ENCODE results near the gene ALDH4A1.
"Not testable (repeated sequence)": the region's sequence is repeated elsewhere in the genome, so short reads cannot be mapped to it uniquely, and the experiment has no call there.

The ALDH4A1 gene

DNA sequence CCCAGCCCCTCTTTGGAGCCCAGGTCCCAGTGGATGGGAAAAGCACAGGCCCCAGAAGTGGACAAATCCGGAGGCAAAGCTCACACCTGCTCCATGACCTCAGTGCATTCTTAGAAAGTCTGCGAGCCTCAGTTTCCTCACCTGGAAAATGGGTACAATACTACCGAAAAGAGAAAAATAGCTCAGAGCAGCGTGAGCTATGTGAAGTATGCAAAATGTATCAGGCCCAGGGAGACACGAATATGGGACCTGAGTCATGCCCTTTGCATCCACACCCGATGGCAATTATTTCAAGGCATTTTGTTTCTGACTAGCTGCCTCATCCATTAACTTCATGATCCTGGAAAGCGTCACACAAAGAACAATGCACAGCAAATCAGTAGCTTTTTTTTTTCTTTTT, 9.2 kb downstream of the ALDH4A1 start:
- no peak for DNase-seq

DNA sequence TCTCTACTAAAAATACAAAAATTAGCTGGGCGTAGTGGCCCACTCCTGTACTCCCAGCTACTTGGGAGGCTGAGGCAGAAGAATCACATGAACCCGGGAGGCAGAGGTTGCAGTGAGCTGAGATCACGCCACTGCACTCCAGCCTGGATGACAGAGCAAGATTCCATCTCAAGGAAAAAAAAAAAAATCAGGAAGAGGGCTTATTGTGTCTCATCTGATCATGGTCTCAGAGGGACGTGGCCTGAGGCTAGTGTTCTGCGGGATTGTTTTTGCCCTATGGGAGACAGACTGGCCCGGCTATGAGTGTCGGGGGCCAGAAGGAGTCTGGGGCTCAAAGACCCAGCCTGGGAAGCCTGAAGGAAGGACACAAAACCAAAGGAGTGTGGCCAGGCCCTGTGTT, 10.5 kb downstream of the ALDH4A1 start:
- not testable (repeated sequence) for DNase-seq

DNA sequence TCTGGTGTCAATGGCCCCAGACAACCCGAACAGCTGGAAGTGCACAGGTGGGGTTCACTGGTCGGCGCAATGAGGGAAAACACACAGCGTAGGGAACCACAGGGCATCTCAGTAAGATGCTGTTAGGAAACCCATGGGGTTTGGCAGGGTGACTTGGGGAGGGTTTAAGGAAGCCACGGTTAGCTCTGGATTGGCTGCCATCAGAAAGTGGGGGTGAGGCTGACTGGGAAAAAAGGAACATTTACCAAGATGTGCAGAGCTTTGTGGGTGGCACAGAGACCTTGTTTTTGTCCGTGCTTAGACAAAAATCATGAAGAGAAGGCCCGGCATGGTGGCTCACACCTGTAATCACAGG, 11.0 kb downstream of the ALDH4A1 start:
- DNase-seq = no peak

DNA sequence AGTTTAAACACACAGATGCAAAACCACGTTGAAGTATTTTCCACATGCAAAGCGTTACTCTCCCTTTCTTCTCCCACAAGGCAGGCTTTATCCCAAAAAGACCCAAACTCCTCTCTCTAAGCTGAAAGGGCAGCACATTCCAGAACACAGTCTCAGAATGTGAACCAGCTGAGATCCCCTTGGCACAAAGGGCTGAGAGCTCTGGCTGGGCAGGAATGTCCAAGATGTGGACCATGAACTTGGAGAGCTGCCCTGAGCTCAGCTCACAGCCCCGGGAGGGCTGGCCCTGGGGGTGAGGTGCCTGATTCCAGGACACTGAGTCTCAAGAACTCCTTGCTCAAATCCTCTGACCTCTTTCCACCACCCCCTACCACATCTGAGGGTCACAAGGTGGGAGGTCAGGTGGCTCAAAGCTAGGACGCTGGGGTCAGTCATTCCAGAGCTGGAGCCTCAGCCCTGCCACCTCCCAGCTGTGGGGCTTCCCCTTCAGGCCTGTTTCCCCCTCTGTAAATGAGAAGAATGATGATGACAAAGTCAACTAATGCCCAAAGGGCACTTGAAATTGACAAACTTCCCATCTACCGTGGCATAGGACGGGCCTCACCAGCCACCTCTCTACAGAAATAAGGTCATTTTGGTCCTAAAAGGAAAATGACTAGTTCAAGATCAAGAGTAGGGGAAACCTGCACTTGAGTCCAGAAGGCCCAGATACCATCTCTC, 11.5 kb downstream of the ALDH4A1 start:
- DNase-seq = no peak

DNA sequence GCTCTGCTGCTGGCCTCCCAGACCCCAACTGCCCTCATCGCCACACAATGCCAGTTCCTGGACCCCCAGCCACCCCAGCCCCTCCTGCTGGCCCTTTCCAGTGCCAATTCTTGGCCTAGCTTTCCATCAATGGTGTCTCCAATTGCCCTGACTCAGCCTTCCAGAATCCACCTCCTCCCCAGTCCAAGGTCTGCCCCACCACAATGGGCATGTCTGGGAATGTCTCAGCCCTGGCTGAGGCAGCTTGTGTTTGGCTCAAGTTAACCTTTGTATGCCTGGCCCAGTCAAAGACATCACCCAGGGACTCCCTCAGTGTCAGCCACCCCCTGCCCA, 16.4 kb downstream of the ALDH4A1 start:
- no peak for DNase-seq

DNA sequence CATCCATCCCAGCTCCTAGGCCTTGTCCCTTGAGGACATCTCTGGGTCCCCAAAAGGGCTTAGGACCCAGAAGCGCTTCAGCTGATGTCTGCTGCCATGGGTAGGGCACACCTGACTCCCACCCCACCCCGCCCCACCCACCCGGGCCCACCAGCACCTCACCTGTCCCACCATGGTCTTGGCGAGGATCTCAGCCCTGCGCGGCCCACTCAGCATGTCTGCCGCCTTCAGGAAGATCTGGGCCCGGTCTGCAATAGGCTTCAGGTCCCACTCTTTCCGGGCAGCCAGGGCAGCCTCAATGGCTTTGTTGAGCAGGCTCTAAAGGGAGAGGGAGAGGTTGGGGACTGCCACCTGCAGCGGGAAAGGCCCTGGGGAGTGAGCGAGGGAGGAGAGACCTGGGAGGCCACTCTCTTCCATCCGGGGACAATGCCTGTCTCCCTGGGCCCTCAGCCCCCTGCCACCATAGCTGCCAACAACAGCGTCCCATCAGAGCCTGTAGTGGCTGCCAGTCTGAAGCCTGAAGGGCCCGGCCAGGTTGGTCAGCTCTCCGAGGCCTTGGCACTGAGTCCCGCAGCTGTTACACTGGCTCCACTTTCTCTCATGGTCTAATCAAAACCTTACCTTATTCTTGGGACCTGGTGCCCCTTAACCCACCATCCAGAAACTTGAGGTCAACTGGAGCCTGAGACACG, 16.9 kb downstream of the ALDH4A1 start:
- DNase-seq = no peak

DNA sequence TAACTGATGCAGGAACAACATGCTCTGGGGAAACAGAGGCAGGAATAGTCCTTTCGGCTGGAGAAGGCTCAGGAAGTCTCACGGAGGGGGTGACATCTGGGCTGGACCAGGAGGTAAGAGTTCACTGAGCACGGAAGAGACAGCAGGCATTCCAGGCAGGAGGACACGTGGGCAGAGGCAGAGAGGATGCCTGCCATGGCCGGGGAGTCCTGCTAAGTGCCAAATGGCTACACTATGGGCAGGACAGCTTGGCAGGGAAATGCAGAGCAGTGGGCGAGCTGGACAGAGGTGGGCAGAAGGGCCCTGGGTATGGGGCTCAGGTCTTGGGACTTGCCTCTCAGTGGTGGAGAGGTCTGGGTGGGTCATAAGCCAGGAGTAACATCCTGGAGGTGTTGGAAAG, 17.6 kb downstream of the ALDH4A1 start:
- DNase-seq = no peak

DNA sequence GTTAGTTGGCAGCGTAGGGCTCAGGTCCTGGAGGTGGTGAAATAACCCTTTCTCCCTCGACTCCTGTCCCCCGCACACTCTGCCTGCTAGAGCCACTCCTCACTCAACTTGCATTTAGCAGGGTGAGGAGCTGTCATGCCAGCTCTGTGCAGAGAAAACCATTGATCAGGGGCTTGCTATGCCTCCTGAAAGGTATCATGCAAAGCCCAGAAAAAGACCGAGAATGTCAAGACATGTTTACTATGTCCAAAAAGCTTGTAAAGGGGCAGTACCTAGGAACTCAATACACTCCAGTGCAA, 18.0 kb downstream of the ALDH4A1 start:
- DNase-seq = no peak

DNA sequence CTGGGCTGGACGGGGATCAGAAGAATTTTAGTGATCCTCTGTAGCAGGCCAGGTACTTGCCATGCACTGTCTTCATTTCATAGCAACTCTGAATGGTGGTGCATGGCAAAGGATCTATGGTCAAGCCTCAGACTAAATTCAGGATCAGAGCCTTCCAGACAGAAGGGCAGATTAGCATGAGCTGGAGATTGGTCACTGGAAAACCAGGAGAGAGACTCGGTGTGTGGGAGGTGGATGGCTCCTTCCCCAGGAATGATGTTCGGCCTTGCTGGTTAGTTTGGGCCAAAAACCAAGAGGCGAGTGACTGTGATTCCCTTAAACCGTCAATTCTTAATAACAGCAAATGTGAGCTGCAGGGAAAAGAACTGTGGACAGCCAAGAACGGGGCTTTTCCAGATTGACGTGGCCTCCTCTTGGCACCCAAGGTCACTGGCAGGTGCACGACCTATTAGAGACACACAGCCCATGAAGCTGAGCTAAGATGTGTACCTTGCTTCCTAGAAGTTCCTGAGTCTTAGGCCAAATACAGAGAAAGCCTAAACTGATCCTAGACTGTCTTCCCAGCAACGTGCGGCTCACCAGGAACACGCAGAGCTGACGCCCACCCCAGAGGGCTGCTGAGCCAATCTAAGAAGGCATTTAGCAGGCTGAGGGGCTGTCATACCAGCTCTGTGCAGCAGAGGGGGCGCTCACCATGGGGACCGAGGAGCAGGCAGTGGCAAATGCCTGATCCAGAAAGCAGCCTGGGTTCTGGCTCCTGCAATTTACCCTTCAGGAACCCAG, 18.5 kb downstream of the ALDH4A1 start:
- peak; percentile 48 for DNase-seq

DNA sequence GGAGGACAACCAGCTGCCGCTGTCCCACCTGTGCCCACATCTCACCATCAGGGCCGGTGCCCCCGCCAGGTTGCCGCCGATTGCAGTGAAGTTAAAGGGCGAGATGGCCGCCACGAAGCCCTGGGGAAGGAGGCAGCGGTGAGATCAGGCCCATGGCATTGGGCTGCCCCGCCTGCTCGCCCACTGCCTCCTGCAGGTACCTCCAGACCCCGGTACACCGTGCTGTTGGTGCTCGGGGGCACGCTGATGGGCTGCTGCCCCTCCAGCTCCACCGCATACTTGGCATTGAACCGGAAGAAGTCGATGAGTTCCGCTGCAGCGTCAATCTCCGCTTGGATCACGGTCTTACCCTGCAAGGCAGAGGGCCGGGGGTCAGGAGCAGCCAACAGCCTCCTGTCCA, 19.3 kb downstream of the ALDH4A1 start:
- no peak for DNase-seq

DNA sequence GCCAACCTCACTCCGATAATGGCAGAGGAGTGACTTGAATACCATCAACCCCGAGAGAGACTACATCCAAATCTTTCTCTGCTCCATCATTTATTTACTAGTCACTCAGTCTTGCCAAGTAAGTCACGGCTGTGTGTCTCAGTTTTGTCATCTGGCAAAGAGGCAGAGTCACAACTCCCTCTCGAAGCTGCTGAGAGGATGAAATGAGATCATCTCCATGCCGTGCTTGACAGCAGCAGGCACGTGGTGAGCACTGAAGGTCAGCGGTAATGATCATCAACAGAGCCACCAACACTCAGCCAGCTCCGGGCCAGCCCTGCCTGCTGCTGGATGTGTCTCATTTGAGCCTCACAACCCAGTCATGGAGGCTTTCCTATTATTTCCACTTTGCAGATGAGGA, 19.9 kb downstream of the ALDH4A1 start:
- DNase-seq = no peak

DNA sequence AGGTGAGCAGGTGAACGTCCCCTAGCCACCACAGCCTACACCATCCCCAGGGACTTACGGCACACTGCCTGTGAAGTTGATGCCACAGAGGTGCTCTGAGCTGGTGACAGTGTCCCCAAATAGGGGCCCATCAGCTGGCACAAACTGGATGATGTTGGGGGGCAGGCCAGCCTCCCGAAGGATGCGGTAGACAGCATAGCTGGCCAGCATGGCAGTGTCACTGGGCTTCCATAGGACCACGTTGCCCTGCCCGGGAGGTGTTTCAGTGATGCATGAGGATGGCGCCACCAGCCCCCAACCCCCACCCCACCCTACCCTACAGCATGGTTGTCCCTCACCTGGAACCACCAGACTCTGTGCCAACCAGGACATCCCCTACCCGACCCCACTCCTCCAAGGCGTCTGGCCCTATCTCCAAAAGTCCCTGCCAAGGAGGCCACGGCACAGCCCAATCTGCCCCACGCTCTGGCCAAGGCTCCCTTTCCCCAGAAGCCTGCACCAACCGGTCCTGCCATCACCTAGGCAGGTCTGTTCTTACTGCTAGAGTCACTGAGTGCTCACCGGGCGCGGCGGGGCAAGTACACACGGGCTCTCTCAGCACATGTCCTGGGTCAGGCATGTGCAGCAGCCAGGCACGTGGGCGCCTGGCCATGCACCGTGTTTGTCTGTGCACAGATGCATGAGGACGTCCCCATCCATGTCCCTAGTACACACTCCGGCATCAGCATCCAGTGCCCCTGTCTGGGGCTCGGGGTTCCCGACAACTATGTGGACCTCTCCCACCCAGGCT, 20.5 kb downstream of the ALDH4A1 start:
- no peak for DNase-seq

DNA sequence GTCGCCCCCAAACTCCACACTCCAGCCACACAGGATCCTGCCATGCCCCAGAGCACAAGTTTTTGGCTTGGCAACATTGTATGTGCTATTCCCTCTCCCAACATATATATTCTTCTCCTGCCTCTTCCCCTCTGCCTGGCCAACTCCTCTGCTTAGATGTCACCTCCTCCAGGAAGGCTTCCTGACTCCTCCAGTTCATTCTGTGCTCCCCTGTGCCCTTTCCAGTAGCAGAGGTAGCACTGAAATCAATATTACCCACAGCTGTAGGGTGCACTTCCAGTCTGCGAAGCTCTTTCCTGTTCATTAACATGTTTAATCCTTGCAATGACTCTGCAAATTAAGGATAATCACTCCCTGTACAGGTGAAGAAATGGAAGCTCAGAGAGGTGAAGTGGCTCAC, 21.2 kb downstream of the ALDH4A1 start:
- DNase-seq = no peak

DNA sequence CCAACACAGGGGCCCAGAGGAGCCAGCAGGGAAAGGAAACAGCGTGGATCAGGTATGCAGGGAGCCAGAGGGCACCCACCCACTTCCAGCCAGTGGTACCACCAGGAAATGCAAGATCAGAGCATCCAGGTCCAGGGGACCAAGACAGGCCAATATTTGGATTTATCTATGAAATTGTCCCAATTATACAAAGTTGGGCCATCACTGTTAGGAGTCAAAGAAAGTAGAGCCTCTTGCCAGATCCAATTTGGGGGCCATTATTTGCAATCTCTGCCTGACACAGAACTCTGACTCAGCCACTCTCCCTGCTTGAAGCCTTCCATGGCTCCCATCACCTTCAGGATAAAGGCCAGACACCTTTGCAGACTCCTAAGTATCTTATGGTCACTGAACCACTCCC, 21.8 kb downstream of the ALDH4A1 start:
- DNase-seq = no peak

DNA sequence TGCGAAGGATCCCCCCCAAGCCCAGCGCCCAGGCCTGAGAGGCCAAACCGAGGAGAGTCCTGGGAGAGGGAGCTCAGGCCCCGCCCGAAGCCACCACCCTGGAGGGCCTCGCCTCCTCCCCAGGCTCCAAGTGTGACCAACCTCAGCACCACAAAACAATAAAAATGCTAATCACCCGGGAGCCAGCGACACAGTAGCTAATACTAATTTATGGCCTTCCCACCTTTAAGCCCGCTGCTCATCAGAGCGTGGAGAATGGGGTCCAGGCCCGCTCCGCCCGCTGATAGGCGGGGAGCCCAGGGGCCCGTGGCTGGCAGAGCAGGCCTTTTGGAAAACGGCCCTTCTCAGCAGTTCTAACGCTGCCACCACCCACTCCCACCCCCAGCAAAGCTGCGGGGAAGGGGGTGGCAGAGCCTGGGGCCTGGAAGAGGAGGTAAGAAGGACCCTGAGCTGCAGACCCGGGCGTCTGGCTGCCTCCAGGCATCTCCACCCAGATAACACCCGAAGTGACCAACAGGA, 22.5 kb downstream of the ALDH4A1 start:
- no peak for DNase-seq

DNA sequence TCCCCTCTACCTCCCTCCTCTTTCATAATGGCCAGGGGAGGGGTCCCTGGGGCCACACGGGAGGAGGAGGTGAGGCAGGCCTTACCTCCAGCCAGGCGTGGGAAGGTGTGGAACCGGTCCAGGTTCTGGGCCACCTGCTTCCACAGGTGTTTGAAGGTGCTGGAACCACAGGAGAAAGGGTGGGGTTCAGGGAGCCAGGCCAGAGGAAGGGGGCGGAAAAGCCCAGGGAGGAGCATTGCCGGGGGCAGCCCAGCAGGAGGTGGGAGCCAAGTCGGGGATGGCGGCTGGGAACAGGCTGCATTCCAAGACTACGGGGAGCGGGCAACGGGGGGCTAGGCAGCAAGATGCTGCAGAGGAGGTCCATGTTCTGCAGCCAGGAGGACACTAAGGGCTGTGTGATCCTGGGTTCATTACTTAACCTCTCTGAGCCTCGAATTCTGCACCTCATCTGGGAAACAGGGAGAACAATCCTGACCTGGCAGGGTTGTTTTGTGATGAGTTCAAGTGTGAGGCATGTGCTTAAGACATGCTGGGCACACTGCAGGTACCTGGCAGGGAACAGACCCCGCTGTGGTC, 23.1 kb downstream of the ALDH4A1 start:
- no peak for DNase-seq

DNA sequence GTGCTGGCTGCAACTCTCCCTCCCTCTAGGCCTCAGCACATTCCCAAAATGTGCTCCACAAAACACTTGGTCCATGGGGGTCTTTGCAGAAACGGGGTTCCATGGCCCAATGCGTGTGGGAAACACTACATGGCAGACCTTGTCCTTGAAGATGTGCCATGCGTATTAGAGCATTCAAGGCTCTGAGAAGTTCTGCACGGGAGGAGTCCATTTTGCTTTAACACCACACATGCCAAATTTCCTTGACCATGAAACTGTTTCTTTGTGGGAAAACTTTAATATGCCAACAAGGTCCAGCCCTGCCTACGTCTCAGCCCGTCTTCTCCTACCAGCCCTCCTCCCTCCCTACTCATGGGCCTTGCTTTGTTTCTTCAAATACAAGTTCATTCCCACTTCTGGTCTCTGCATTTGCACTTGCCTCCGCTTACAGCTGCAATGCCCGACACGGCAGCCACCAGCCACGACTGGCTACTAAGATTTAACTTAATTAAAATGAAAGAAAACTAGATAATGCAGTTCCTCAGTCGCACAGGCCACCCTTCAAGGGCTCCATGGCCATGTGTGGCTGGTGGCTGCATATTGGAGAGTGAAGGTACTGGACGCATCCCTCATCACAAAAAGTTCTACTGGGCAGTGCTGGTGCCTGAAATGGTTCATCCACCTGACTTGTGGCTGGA, 23.7 kb downstream of the ALDH4A1 start:
- DNase-seq = no peak

DNA sequence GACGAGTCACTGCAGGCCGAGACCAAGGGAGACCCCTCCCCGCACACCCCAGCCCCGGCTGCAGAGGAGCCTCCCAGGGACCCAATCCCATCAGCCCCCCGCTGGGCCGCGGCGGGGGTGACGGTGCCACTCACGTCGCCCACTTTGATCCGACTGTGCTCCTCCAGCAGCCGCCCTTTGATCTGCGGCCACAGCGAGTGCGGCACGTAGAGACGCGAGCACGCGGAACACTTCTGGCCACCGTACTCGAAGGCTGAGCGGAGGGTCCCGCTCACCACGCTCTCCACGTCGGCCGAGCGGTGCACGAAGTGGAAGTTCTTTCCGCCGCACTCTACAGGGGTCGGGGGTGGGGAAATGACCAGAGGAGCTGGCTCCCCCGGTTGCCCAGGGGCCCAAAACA, 25.1 kb downstream of the ALDH4A1 start:
- no peak for DNase-seq

DNA sequence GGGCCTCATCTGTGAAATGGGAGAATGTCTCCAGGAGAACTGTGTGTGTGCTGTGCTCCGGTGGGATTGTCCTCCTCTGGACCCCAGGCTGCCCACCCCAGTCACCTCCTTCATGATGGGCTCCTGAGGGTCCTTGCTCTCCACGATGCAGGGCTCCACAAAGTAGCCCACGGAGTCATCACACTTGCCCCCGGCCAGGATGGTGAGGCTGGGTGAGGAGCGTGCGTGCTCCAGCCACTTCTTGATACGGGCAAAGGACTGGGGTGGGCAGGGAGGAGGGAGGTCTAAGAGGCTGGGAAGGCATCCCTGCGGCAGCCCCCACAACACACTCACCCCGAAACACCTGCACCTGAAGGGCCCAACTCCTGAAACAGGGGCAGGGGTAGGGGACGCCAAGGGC, 26.1 kb downstream of the ALDH4A1 start:
- DNase-seq = no peak

DNA sequence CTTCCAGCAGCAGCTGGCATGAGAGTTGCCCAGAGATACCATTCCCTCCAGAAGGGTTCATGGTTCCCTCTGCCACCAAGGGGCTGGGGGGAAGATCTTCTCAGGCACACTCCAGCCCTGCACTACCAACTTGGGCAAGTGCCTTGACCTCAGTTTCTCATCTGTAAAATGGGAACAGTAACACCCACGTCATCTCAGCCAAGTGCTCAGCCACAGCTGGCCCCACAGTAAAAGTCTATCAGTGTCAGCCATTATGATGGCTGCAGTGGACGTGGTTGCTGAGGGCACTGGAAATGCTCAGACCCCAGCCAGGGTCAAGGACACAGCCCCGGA, 26.6 kb downstream of the ALDH4A1 start:
- DNase-seq = no peak

DNA sequence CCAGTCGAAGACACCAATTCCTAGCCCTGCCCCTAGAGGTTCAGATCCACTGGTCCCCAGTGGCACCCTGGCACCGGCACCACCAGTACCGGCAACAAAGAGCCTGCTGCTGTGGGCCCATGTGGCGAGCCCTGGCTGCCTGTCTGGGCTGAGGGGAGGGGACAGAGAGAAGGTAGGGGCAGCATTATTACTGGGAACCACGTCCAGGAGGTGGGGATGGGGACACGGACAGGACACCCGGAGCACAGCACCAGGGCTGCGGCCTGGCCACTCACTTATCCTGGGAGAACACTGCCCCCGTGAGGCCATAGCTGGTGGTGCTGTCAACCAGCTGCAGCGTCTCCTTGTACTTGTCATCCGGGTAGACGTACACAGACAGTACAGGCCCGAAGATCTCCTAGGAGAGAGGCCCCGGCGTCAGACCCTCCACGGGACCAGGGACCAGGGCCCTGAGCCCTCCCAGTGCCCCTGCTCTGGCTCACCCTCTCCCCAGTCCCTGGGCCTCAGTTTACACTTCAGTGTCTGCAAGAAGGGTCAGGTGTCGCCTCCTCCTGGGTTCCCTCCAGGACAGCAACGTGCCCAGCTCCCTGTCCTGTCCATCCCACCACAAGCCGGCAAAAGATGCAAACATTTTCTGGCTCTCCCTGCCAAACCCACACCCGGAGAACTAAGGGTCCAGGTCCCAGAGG, 27.1 kb downstream of the ALDH4A1 start:
- peak; percentile 60 for DNase-seq

DNA sequence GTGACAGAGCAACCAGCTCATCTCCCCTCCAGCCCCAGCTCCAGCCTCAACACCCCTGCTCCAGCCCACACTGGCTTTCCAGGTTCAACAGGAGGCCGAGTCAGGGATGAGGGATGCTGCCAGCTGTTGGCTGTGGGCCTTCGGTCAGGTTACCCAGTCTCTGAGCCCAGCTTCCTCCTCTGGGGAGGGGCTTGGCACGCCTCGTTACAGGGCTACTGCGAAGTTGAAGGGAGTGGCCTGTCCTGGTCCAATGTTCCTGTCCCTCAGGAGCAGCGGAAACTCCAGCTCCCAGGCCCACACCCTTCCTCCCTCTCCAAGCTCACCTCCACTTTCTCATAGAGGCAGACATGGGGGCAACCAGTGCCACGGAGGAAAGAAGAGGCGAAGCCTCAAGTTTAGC, 27.8 kb downstream of the ALDH4A1 start:
- DNase-seq = no peak

Measured in NCI-H2171 treated with DMSO at 0.1 percent for 48 hours (cell line).